HG03460 (cell line): ENCODE results near the gene CCDC86.

Source experiments
- ATAC-seq: cut with Tn5 transposase; IDR thresholded peaks from one replicate; pipeline ENCODE4 v1.9.1; 2021; ENCODE audit not compliant: unreplicated experiment

Gene CCDC86

GRCh38 chr11:60852117-60852981, 10.4 kb downstream of the CCDC86 start:
- no peak for ATAC-seq

- ATAC-seq, result no peak
These were observed 11.4 kb downstream of the CCDC86 start for GRCh38 chr11:60852982-60853950.

GRCh38 chr11:60854140-60854846, 12.4 kb downstream of the CCDC86 start:
- no peak for ATAC-seq

GRCh38 chr11:60854847-60855725, 13.2 kb downstream of the CCDC86 start:
- no peak for ATAC-seq

- ATAC-seq, result no peak
These were observed 14.1 kb downstream of the CCDC86 start, which contains the start of gene PTGDR2 for GRCh38 chr11:60855726-60856633. PTGDR2 (minus strand) TSS chr11:60855950; CDS start chr11:60853722, 2,228 bp downstream.

- no peak for ATAC-seq
These were observed 15.7 kb downstream of the CCDC86 start for GRCh38 chr11:60857378-60858232.

GRCh38 chr11:60858236-60858635, 16.3 kb downstream of the CCDC86 start:
- ATAC-seq, result no peak

- no peak for ATAC-seq
These were observed 17.0 kb downstream of the CCDC86 start for GRCh38 chr11:60858731-60859464.

- no peak for ATAC-seq
These were observed 17.8 kb downstream of the CCDC86 start for GRCh38 chr11:60859616-60860250.

- no peak for ATAC-seq
These were observed 19.0 kb downstream of the CCDC86 start for GRCh38 chr11:60860943-60861342.

GRCh38 chr11:60862171-60862570, 20.3 kb downstream of the CCDC86 start:
- no peak for ATAC-seq

- no peak for ATAC-seq
These were observed 21.9 kb downstream of the CCDC86 start for GRCh38 chr11:60863550-60864521.

GRCh38 chr11:60864856-60865513, 23.1 kb downstream of the CCDC86 start:
- ATAC-seq, result no peak

- ATAC-seq, result no peak
These were observed 25.3 kb downstream of the CCDC86 start, which contains the start of gene ZP1 for GRCh38 chr11:60866911-60867870. ZP1 (plus strand) TSS chr11:60867542; CDS start chr11:60867562, 20 bp downstream.
